OCI-LY3 (cell line): ENCODE data around the gene CHST15.

Experiments
- CTCF ChIP-seq: fragments of 200-600, 300-600 bp; sonication (generic); IDR thresholded peaks from 2 replicates; pipeline ENCODE4 v1.5.1; 2014; ENCODE audit warnings: antibody characterized with exemption, low read length, low read depth
- EZH2phosphoT487 ChIP-seq: fragments of 200-600 bp; shearing (Covaris generic); IDR thresholded peaks from 2 replicates; pipeline ENCODE4 v1.6.1; 2018; ENCODE audit warnings: antibody characterized with exemption, mixed run types, low read depth

GRCh38 chr10:124040451-124041188 is 52.8 kb downstream of the CHST15 start:
- TF ChIP-seq CTCF (no peak), EZH2phosphoT487 (no peak)
